NCI-H748 (cell line): ENCODE measurements around the gene TRIM50.
"Not testable (repeated sequence)": the region's sequence is repeated elsewhere in the genome, so short reads cannot be mapped to it uniquely, and the experiment has no call there.

ENCODE experiments used
- DNase-seq: peaks from one replicate; lab custom pipeline; 2025; ENCODE audit not compliant: unreplicated experiment; lab: John Stamatoyannopoulos, UW

TRIM50 gene

DNA sequence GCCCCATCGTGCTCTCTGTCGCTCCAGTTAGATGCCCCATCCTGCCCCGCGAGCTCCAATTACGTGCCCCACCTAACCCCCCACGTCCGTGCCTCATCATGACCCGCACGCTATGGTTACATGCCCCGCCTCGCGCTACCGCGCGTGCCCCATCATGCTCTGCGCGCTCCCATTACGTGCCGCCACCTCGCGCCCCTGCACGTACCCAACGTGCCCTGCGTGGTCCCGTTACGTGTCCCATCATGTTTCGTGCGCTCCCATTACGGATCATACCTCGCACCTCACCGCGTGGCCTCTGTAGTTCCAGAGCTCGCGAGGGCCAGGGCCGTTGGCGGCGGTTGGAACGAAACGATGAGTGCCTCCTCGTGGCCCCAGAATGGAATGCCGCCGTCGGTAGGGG lies at the start of gene TRIM50, which contains the start of gene FKBP6:
TRIM50 (minus strand) TSS at position 161 of the 400 bp plus-strand sequence. CDS start 3,295 bp downstream, outside the sequence.
FKBP6 (plus strand) TSS at position 240 of the 400 bp plus-strand sequence. CDS start 268 bp downstream, outside the sequence.
- not testable (repeated sequence) for DNase-seq

DNA sequence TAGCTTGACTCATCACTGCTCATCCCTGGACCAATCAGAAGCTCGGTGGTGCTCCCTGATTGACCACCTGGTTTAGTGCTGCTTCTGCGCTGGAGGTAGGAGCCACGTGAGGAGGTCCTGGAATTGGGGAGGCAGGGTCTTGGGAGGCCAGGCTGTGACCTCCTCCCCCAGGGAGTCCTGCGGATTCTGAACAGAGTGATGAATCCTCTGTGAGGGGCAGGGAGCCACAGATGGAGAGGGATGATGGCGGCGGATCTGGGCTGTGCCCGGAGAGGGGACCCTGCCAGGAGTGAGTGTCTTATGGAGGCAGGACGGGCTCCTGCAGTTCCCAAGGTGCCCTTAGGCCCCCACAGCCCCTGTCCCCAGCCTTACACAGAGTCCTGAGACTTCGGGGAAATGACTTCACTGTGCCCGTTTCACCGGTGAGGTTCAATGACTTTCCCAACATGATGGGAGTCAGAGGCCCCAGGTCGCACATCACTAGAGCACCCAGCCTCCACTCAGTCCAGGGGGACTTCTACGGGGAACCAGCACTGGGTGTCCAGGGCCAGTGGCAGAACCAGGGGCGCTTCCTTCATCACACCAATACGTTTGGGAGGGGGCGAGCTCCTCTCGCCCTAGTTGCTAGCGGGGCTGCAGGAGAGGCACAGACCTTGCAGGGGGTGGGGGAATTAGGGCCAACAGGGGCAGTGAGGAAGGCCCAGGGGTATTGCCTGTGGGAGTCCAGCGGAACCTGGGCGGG lies 49.0 kb upstream of the TRIM50 start:
- no peak for DNase-seq

DNA sequence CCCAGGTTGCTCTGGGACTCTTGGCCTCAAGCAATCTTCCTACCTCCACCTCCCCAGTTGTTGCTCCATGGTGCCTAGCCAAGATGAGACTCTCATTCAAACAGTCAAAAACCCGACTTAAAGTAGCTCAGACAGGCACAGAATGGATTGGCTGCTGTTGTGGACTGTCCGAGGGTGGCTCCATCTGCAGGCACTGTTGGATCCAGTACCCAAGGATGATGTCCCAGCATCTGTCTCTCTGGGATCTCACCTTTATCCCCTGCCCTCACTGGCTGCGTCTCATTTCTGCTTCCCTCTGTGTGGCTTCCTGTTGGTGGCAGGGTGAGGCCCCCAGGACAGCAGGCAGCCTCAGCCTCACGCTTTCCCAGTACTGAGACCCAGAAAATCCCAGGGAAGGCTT lies 48.4 kb upstream of the TRIM50 start:
- not testable (repeated sequence) for DNase-seq

DNA sequence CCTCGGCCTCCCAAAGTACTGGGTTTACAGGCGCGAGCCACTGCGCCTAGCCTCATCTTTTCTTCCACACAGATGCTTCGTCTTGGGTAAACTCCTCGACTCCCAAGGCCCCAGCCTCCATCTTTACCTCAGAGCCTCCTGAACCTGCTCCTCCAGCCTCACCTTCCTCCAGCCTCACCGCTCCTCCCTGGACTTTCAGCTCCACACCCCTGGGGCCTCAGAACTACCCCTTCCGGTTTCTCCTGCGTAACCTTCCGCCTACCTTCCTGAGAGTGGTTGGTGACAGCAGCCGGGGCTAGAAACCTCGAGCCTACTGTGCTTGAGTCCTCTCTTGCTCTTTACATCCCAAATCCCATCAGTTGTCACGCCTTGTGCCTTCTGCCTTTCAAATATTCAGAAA lies 45.9 kb upstream of the TRIM50 start:
- no peak for DNase-seq

DNA sequence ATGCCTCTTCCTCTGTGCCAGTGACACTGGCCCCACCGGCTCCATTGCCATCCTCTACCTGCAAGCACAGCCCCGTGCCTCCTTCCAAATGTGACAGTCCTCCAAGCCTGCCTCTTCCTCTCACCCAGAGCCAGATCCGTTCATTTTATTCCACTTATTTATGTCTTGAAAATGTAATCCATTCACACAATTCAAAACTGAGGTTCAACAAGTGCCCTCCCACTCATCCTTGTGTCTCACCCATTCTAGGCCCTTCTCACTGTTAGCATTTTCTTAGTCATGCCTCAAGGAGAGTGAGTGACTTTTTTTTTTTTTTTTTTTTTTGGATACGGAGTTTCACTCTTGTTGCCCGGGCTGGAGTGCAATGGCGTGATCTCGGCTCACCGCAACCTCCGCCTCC lies 41.7 kb upstream of the TRIM50 start:
- DNase-seq, result no peak

DNA sequence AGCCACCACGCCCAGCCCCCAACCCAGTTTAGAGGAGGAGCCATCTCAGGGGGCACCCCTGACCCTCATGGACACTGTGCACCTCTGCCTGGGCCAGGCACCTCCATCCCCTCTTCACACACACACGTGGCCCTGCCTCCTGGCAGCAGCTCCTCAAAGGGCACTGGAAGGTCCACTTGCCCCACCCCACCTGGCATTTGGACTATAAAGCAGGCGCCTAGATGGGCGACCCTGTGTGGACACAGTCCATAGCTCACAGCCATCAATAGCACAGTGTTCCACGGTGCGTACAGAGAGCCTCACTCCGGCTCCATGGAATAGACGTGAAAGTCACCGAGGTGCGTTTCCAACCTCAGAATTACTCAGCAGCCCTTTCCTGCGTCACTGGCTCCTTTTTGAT lies 41.1 kb upstream of the TRIM50 start:
- DNase-seq, result no peak

DNA sequence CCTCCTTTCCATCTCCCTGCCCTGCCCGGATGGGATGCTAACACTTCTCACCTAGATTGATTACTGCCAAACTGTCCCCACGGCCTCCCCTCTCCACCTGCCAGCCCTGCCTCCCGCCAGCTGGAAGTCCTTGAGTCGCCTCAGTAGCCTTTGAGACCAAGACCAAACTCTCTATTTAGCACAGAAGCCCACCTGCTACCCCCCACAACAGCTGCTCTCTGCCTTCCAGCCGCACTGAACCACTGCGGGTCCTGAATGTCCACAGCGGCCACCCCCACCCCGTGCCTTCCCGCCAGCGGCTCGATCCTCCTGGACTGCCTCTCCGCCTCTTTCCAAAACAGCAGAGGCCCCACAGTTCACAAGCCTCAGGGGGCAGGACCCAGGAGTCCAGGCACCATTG lies 39.1 kb upstream of the TRIM50 start:
- DNase-seq, result no peak

DNA sequence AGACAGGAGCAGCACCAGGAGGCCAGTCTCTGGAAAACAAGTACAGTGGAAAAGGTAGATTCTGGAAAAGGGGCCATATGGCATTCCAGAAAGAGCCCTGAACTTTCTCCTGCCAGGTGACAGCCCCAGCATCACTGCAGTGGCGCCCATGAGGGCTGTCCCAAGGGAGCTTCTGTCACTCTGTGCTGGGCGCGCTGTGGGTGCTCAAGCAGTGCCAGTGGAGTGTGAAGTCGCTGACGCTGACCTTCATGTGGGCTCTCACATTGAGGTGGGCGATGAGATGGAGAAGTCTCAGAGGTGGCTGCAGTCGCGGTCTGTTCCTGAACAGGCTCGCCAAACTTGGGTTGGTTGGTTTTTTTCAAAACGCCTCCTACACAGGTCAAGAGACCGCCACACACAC lies 38.2 kb upstream of the TRIM50 start:
- DNase-seq, result no peak

DNA sequence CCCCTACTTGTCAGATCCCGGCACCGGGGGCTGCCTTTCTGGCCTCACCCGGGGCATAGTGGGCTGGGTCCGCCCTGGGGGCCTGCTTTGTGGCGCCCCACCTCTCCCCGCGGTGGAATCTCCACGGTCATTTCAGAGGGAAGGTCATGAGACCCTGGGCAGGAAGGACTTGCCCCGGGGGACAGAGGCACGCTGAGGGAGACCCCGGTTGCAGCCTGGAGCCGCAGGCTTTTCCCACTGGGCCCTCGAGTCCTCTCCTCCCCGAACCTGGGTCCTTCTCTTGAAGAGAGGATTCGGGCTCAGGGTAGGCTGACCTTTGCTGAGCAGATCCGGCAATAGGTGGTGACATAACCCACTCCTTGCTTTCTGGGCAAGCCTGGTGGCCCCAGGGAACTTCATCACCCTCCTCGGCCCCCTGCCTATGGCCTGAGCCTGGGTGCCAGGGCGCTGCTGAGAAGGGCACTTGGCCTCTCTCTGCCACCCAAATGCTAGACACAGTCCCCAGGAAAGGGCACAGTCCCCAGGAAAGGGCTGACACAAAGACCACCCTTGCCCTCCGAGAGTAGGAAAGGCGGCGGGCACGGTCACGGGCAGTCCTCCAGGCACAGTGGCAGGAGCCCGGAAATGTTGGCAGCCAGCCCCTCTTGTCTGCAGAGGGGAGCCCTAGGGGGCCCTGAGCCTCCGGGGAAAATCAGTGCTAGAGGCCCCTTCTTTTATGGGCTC lies 36.3 kb upstream of the TRIM50 start:
- no peak for DNase-seq

DNA sequence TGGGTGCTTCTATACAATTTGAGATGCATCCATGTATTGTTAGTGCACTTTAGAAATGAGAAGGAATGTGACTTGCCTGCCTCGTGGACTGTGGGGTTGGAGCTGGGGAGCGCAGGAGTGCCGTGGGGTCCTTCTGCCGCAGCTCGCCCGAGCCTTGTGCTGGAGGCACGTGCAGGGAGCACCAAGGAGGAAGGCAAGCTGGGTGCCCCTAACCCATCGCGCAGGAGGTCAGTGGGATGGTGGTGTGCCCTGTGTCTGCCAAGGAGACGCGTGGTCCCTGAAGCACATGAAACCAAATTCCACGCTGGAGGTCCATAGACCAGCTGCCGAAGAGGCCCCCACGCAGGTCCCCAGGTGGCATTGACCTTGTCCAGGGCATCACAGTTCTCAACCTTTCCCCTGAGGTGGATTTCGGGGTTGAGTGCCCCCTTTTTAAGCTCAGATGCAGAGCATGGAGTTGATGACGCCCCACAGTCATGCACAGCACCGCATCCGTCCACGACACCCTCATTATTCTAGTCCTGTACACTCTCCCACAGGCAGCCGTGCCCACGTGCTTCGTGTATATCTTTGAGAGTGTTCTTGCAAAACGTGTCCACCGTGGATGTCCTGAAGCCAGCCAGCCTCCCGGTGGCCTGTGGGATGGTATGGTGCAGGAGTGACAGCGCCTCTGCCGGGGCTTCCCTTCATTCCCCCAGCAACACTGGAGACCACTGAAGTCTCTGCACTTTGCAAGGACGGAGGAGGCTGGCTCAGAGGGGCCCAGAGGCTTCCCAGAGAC lies 35.5 kb upstream of the TRIM50 start:
- no peak for DNase-seq

DNA sequence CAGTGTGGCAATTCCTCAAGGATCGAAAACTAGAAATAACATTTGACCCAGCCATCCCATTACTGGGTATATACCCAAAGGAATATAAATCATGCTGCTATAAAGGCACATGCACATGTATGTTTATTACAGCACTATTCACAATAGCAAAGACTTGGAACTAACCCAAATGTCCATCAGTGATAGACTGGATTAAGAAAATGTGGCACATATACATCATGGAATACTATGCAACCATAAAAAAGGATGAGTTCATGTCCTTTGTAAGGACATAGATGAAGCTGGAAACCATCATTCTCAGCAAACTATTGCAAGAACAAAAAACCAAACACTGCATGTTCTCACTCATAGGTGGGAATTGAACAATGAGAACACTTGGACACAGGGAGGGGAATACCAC lies 32.7 kb upstream of the TRIM50 start:
- not testable (repeated sequence) for DNase-seq

DNA sequence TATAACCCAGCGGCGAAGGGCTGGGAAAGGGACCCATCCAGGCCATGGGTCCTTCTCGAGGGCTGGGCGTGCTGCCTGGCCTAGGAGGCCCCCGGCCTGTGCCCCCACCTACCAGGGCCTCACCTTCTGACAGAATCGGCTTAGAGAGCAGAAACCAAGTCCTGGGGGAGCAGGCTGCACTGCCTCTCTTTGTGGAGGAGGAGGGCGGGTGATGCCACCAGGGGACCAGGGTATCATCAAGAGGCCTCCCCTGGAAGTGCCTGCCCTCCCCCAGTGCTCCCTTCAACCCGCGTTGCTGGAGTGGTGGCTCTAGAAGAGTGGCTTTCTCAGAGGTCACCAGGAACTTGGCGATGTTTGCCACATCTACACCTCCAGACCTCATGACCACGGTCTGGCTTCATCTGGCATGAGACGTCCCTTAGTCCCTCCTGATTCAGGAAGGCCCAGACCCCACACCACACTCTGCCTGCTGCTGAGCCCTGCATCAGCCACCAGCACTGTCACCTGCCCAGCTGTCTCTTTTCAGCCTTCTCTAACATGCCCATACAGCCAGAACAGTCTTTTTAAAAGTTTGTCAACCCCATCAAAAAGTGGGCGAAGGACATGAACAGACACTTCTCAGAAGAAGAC lies 32.0 kb upstream of the TRIM50 start:
- DNase-seq, result no peak

DNA sequence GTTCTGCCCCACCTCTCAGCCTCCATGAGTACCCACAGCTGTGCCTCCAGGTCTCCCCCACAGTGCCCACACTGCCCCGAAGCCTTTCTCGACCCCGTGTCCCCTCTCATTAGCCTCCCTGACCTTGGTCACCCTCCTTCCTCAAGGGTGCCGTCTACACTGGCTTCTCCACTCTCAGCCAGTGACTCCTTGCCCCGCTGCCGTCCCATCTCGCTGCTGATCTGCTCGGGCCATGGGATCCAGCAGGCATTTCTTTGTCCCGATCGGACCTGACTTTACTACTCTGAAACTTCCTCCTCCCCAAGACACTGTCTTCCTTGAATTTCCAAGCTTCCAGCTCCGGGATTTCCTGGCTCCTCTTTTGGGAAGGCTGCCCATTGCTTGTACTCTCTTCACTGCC lies 31.4 kb upstream of the TRIM50 start:
- DNase-seq, result no peak

DNA sequence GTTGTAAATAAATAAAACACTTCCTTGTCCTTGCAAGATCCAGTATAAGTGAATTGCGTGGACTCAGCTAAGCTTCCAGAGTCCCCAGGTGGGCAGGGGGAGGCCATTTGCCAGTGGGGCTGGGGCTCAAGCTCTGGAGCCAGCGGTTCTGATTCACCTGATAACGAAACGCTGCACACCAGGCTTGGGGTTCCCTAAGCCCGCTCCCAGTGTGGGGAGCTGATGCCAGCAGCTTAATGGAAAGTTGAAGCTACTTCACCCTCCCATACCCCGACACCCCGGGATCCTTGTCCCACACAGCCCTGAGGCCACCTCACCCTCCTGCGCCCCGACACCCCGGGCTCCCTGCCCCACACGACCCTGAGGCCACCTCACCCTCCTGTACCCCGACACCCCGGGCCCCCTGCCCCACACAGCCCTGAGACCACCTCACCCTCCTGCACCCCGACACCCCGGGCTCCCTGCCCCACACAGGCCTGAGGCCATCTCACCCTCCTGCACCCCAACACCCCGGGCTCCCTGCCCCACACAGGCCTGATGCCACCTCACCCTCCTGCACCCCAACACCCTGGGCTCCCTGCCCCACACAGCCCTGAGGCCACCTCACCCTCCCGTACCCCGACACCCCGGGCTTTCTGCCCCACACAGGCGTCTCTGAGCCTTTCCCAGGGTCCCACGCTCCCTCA lies 30.9 kb upstream of the TRIM50 start:
- no peak for DNase-seq

DNA sequence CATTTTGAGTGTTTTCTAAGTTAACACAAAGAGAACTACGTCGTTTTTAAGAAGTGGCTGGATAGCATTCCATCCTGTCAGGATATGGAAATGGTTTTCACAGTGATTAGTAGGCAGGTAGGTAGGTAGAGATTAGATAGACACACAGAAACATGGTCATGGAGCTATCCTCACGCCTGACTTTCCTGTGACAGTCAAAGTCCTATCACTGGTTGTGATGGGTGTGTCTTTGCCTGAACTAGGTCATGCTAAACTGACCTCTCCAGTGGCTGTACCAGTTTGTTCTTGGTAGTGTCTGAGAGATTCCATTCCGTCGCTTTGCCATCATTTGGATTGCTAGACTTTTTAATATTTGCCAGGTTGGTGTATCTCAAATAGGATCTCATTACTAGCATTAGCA lies 28.3 kb upstream of the TRIM50 start:
- no peak for DNase-seq

DNA sequence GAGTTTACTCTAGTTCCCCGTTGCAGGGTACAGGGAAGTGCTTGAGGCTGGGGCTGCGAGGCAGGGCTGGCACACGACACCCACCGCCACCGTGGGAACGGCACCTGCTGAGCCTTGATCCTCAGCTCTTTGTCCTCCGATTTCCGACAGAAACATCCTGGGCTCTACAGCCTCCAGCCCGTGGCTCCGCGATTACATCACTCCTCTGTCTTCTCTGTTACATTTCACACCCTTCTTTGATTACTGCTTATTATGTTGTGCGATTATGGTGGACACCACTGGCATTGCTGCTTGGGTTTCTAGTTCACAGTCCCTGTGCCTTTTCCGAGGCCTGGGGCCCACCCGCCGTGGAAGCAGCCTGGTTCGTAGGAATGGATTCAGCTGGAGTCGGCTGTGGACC lies 26.9 kb upstream of the TRIM50 start:
- no peak for DNase-seq

DNA sequence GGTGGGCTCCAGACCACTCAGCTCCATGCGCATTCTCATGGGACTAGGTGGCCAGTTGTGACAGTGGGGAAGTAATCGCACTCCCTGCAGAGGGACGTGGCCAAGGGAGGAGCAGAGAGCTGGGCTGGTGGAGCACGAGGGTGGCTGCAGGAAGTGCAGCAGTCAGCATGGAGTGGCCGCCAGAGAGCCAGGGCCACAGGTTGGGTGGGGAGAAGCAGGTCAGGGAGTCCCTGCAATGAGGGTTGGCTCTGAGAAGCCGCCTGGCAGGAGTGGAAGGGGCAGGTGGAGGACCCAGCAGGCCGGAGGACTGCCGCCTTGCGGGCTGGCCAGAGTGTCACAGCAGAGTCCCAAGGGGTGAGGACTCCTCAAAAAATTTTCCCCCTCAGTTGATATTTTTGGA lies 26.3 kb upstream of the TRIM50 start:
- no peak for DNase-seq

DNA sequence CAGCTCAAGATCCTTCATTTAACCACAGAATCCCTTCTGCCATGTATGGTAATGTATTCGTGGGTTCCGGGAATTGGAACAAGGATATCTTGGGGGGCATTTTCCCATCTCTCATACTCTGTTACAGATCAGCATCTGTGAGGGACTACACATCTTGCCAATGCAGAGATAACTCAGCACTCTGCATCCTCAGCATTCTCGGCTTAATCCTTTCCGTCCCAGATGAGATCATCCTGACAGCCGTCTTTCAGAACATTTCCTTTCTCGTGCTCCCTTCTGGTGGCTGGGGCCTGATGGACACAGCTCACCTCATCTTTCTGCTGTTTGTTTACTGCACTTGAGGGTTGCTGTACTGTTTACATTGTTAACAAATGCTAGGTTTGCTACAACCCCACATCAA lies 25.4 kb upstream of the TRIM50 start:
- no peak for DNase-seq

DNA sequence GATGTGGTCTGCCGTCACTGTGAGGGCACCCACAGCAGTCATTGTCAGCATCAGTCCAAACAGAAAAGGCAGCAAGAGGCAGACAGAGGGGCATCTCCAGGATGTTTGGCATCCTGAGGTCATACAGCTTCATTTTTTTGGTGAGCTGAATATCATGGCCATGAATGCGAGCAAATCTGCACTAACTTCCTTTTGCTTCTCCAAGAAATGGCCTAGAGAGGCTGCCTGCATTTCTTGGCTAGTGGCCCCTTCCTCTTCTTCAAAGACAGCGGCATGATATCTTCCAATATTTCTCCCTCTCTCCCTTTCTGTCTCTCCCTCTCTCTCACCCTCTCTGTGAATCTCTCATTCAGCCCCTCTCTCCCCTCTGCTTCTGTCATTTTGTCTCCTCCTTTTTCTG lies 24.9 kb upstream of the TRIM50 start:
- DNase-seq, result no peak

DNA sequence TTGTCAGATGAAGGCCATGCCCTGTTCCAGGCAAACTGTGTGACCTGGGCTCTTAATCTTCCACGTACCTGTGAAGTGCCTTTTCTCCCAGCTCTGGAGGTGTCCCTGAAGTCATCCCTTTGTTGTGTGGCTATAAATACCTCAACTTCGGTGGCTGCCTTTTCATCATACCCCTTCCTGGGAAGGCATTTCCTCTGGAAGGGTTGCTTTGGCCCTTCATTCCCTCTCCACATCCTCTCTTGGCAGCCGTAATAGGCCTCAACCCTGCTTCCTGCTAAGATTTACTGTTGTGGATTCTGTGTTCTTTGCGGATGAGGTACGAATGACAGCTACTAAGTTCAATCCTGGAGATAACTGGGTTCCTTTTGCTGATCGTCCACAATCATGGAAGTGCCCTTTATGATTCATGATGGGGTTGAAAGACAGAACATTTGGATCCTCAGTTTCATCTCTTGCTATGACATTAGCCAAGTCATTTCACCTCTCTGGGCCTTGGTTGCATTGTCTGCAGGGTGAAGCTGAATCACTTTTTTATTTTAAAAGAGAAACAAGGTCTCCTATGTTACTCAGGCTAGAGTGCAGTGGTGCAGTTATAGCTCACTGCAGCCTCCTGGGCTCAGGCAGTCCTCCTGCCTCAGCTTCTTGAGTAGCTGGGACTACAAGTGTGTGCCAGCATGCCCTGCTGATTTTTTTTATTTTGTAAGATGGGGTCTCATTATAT lies 23.7 kb upstream of the TRIM50 start:
- DNase-seq, result no peak
